OCI-LY1 (cell line): Measurements from ENCODE around the gene ABHD3.
"Not testable (repeated sequence)": the region's sequence is repeated elsewhere in the genome, so short reads cannot be mapped to it uniquely, and the experiment has no call there.

Source experiments
- H2AFZ ChIP-seq: fragments of 200-600 bp; sonication (generic), shearing (Covaris generic); 2 replicates; pipeline ENCODE4 v1.6.0; 2014; ENCODE audit warnings: antibody characterized with exemption, mild to moderate bottlenecking, low read length
- H3F3A ChIP-seq: fragments of 200-600 bp; sonication (generic), shearing (Covaris generic); 2 replicates; pipeline ENCODE4 v1.6.0; 2014; ENCODE audit warnings: mild to moderate bottlenecking, antibody characterized with exemption, low read length, moderate library complexity; ENCODE audit not compliant: insufficient read depth
- H3K27ac ChIP-seq: fragments of 200-600 bp; sonication (generic); 2 replicates; pipeline ENCODE4 v1.5.1; 2014; ENCODE audit warnings: low read length, mixed run types, mild to moderate bottlenecking, low read depth; ENCODE audit not compliant: poor library complexity, severe bottlenecking
- H3K27me3 ChIP-seq: fragments of 200-600 bp; sonication (generic); 2 replicates; pipeline ENCODE4 v1.6.0; 2014; ENCODE audit warnings: antibody characterized with exemption, mild to moderate bottlenecking, low read length, moderate library complexity; ENCODE audit not compliant: insufficient read depth
- H3K36me3 ChIP-seq: fragments of 200-600 bp; sonication (generic); 2 replicates; pipeline ENCODE4 v1.6.1; 2014; ENCODE audit warnings: mild to moderate bottlenecking, antibody characterized with exemption, low read length, moderate library complexity, mixed read lengths; ENCODE audit not compliant: insufficient read depth
- H3K4me1 ChIP-seq: fragments of 200-600 bp; sonication (generic); 2 replicates; pipeline ENCODE4 v1.5.1; 2014; ENCODE audit warnings: mild to moderate bottlenecking, low read length, moderate library complexity; ENCODE audit not compliant: insufficient read depth, severe bottlenecking
- H3K4me2 ChIP-seq: fragments of 200-600 bp; sonication (generic), shearing (Covaris generic); 2 replicates; pipeline ENCODE4 v1.6.1; 2014; ENCODE audit warnings: low read length
- H3K4me3 ChIP-seq: fragments of 200-600 bp; sonication (generic); 2 replicates; pipeline ENCODE4 v1.5.1; 2014; ENCODE audit warnings: low read length, low read depth, mild to moderate bottlenecking, mixed read lengths; ENCODE audit not compliant: poor library complexity, severe bottlenecking
- H3K79me2 ChIP-seq: fragments of 200-600 bp; shearing (Covaris generic); 2 replicates; pipeline ENCODE4 v1.6.1; 2016; ENCODE audit warnings: mixed run types, low read length, mixed read lengths; ENCODE audit not compliant: insufficient read depth
- H3K9ac ChIP-seq: fragments of 200-600 bp; sonication (generic), shearing (Covaris generic); 2 replicates; pipeline ENCODE4 v1.6.1; 2014; ENCODE audit warnings: mild to moderate bottlenecking, low read length, mixed read lengths
- H3K9me2 ChIP-seq: fragments of 200-600 bp; sonication (generic), shearing (Covaris generic); 2 replicates; pipeline ENCODE4 v1.6.1; 2014; ENCODE audit warnings: low read depth, mild to moderate bottlenecking, low read length, mixed read lengths
- H3K9me3 ChIP-seq: fragments of 200-600 bp; shearing (Covaris generic); 2 replicates; pipeline ENCODE4 v1.6.1; 2014; ENCODE audit warnings: low read length, mixed read lengths
- H4K20me1 ChIP-seq: fragments of 200-600 bp; sonication (generic), shearing (Covaris generic); 2 replicates; pipeline ENCODE4 v1.6.0; 2016; ENCODE audit warnings: mild to moderate bottlenecking, low read length; ENCODE audit not compliant: insufficient read depth
- CTCF ChIP-seq: fragments of 200-600 bp; sonication (generic), shearing (Covaris generic); IDR thresholded peaks from 2 replicates; pipeline ENCODE4 v1.5.1; 2017; ENCODE audit warnings: mild to moderate bottlenecking, antibody characterized with exemption, low read length, moderate library complexity, mixed read lengths
- EZH2 ChIP-seq: fragments of 200-600 bp; sonication (generic), shearing (Covaris generic); IDR thresholded peaks from 2 replicates; pipeline ENCODE4 v1.8.0; 2017; ENCODE audit warnings: borderline replicate concordance, mixed run types, mild to moderate bottlenecking, antibody characterized with exemption, low read length, moderate library complexity, mixed read lengths

The ABHD3 gene

GRCh38 chr18:21612125-21613039 lies 92.2 kb downstream of the ABHD3 start, which contains the start of gene SNRPD1:
Gene SNRPD1, plus strand, starts transcription at chr18:21612314. Its CDS starts 116 bp downstream, at chr18:21612430.
- Histone ChIP-seq H4K20me1 (no peaks in the 10 kb centered on the region), H3K4me1 (peaks cover 28% of the 10 kb centered on the region), H3K27ac (peak within 1 kb of the TSS; percentile 87), H3K9ac (peak within 1 kb of the TSS; percentile 89), H3F3A (no peaks in the 10 kb centered on the region), H3K27me3 (no peaks in the 10 kb centered on the region), H3K36me3 (peaks cover 37% of the 10 kb centered on the region), H3K79me2 (peaks cover 50% of the 10 kb centered on the region), H2AFZ (peak within 1 kb of the TSS; percentile 45), H3K9me3 (no peaks in the 10 kb centered on the region), H3K4me2 (peak within 1 kb of the TSS; percentile 83), H3K4me3 (peak within 1 kb of the TSS; percentile 76), H3K9me2 (no peaks in the 10 kb centered on the region)
- peak; percentile 89 for TF ChIP-seq CTCF
- TF ChIP-seq EZH2 = no peak

GRCh38 chr18:21611401-21612124 lies 93.0 kb downstream of the ABHD3 start:
- Histone ChIP-seq H2AFZ (peak overlapping the region; percentile 45), H3K79me2 (peaks cover 42% of the 10 kb centered on the region), H3K9ac (peak overlapping the region; percentile 89; the same call in 1 of the 2 replicates), H3K4me3 (peak overlapping the region; percentile 76), H3K4me1 (peaks cover 28% of the 10 kb centered on the region), H3K36me3 (peaks cover 29% of the 10 kb centered on the region), H3K4me2 (peak overlapping the region; percentile 83), H3K27ac (peak overlapping the region; percentile 57)
- H3K9me3 ChIP-seq, H4K20me1 ChIP-seq, H3F3A ChIP-seq, H3K27me3 ChIP-seq, H3K9me2 ChIP-seq: not testable (repeated sequence)

- no peak for TF ChIP-seq EZH2
- no peak for TF ChIP-seq CTCF
- Histone ChIP-seq H4K20me1 (no peaks in the 10 kb centered on the region), H3K36me3 (no peaks in the 10 kb centered on the region), H3K4me2 (no peak overlapping the region), H3K9me3 (no peaks in the 10 kb centered on the region), H3K9me2 (no peaks in the 10 kb centered on the region), H3K27ac (no peak overlapping the region), H3K9ac (no peak overlapping the region), H3F3A (no peaks in the 10 kb centered on the region), H3K79me2 (no peaks in the 10 kb centered on the region), H3K4me3 (no peak overlapping the region), H2AFZ (peak overlapping the region; percentile 50), H3K27me3 (no peaks in the 10 kb centered on the region), H3K4me1 (peaks cover 34% of the 10 kb centered on the region)
Measured at GRCh38 chr18:21605213-21605612, 99.4 kb downstream of the ABHD3 start.
